Activated gamma-delta T cell treated with Interleukin-2 at 50 U/mL for 16 hours (primary cell): ENCODE data around the gene GNA15.

Experiments used
- DNase-seq: peaks from one replicate; pipeline ENCODE4 v3.0.0-alpha.2; 2020

Gene GNA15

GRCh38 chr19:3213159-3213558 is 77.3 kb downstream of the GNA15 start:
- DNase-seq = no peak
